Ishikawa (cell line): ENCODE data around the gene FAM222A.

Source experiments
- CEBPB ChIP-seq: IDR thresholded peaks from 2 replicates; pipeline ENCODE4 v1.6.1; 2012
- CREB1 ChIP-seq: IDR thresholded peaks from 2 replicates; pipeline ENCODE4 v1.6.1; 2012; ENCODE audit warnings: low read depth
- EGR1 ChIP-seq: IDR thresholded peaks from 2 replicates; pipeline ENCODE4 v1.6.1; 2012
- EP300 ChIP-seq: IDR thresholded peaks from 2 replicates; pipeline ENCODE4 v1.6.1; 2012; ENCODE audit warnings: borderline replicate concordance
- FOXM1 ChIP-seq: IDR thresholded peaks from 2 replicates; pipeline ENCODE4 v1.6.1; 2012; ENCODE audit warnings: low read depth, borderline replicate concordance
- NFIC ChIP-seq: IDR thresholded peaks from 2 replicates; pipeline ENCODE4 v1.6.1; 2012
- RAD21 ChIP-seq: IDR thresholded peaks from 2 replicates; pipeline ENCODE4 v1.6.1; 2012; ENCODE audit warnings: low read depth
- TAF1 ChIP-seq: IDR thresholded peaks from 2 replicates; pipeline ENCODE4 v1.6.1; 2012; ENCODE audit warnings: low read depth, mild to moderate bottlenecking
- TCF12 ChIP-seq: IDR thresholded peaks from 2 replicates; pipeline ENCODE4 v1.6.1; 2012; ENCODE audit warnings: low read depth
- TEAD4 ChIP-seq: IDR thresholded peaks from 2 replicates; pipeline ENCODE4 v1.6.1; 2012
- YY1 ChIP-seq: IDR thresholded peaks from 2 replicates; pipeline ENCODE4 v1.6.1; 2012; ENCODE audit warnings: low read depth
- ZBTB7A ChIP-seq: IDR thresholded peaks from 2 replicates; pipeline ENCODE4 v1.6.1; 2012; ENCODE audit warnings: low read depth
- TF ChIP-seq, protein P1 (sequence below): IDR thresholded peaks from 2 replicates; pipeline ENCODE4 v1.6.1; 2012
- TF ChIP-seq, protein P2 (sequence below): IDR thresholded peaks from 2 replicates; pipeline ENCODE4 v1.6.1; 2012; ENCODE audit warnings: low read depth, mild to moderate bottlenecking
- TF ChIP-seq, protein P3 (sequence below): IDR thresholded peaks from 2 replicates; pipeline ENCODE4 v1.6.1; 2012

Gene FAM222A

DNA sequence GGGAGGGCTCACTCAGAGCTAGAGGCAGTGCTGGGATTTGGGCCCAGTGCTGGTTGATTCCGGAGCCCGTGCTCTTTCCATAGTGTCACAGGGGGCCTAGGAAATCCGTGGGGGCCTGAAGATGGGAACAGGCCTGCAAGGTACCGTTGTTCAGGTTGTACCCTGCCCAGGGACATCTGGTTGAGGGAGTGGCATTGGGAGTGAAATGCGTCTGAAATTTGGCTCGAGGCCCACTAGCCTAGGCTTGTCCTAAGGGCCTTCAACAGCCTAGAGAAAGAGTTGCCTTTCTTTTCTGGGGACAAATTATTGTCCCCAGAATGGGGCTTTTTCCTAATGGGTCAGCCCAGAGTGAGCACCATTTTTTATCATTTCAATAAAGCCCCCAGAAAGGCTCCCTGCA is 26.4 kb upstream of the FAM222A start:
- TF ChIP-seq NFIC, result no peak
- TF ChIP-seq, protein P1, sequence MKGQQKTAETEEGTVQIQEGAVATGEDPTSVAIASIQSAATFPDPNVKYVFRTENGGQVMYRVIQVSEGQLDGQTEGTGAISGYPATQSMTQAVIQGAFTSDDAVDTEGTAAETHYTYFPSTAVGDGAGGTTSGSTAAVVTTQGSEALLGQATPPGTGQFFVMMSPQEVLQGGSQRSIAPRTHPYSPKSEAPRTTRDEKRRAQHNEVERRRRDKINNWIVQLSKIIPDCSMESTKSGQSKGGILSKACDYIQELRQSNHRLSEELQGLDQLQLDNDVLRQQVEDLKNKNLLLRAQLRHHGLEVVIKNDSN, result no peak
- TF ChIP-seq RAD21, result no peak
- TF ChIP-seq EGR1, result no peak
- no peak for TF ChIP-seq TAF1
- TF ChIP-seq ZBTB7A, result no peak
- no peak for TF ChIP-seq TEAD4
- TF ChIP-seq, protein P2, sequence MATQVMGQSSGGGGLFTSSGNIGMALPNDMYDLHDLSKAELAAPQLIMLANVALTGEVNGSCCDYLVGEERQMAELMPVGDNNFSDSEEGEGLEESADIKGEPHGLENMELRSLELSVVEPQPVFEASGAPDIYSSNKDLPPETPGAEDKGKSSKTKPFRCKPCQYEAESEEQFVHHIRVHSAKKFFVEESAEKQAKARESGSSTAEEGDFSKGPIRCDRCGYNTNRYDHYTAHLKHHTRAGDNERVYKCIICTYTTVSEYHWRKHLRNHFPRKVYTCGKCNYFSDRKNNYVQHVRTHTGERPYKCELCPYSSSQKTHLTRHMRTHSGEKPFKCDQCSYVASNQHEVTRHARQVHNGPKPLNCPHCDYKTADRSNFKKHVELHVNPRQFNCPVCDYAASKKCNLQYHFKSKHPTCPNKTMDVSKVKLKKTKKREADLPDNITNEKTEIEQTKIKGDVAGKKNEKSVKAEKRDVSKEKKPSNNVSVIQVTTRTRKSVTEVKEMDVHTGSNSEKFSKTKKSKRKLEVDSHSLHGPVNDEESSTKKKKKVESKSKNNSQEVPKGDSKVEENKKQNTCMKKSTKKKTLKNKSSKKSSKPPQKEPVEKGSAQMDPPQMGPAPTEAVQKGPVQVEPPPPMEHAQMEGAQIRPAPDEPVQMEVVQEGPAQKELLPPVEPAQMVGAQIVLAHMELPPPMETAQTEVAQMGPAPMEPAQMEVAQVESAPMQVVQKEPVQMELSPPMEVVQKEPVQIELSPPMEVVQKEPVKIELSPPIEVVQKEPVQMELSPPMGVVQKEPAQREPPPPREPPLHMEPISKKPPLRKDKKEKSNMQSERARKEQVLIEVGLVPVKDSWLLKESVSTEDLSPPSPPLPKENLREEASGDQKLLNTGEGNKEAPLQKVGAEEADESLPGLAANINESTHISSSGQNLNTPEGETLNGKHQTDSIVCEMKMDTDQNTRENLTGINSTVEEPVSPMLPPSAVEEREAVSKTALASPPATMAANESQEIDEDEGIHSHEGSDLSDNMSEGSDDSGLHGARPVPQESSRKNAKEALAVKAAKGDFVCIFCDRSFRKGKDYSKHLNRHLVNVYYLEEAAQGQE, result no peak
- TF ChIP-seq, protein P3, sequence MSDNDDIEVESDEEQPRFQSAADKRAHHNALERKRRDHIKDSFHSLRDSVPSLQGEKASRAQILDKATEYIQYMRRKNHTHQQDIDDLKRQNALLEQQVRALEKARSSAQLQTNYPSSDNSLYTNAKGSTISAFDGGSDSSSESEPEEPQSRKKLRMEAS, result no peak
- TF ChIP-seq TCF12, result no peak

DNA sequence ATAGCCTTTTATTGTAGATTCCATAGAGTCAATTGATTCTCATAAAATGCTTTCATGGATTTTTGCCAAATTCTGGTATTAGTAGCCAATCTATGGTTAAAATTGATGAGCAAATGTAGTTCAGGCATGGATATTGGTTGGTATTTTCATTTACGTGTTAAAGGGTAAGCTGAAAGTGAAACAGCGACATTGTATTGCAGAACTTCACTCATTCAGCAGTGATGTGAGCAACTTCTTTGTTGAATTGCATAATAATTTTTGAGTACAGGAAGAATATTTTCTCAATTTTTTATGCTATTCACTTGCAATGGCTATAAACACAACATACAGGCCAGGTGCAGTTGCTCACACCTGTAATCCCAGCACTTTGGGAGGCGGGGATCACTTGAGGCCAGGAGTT is 24.2 kb upstream of the FAM222A start:
- TF ChIP-seq TCF12, result no peak
- TF ChIP-seq, protein P1, result no peak
- no peak for TF ChIP-seq TAF1
- TF ChIP-seq FOXM1, result no peak
- no peak for TF ChIP-seq ZBTB7A
- TF ChIP-seq YY1, result no peak
- TF ChIP-seq, protein P2, result no peak

DNA sequence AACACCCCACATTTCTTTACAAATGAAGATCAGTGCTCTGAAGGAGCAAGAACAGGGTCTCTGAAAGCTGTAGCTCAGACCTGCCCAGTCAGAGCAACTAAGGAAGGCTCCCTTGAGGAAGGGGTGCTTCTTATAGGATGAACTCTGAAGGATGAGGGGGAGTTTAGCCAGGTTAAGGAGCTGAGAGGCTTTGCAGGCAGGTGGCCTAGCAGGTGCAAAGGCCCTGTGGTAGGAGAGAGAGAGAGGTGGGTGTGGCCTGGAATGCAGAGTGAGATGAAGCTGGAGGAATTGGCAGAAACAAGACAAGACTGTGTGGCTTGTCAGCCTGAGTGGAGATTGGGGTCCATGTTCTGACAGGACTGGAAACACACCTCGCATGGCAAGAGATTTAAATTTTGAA is 20.5 kb upstream of the FAM222A start:
- TF ChIP-seq EP300, result no peak
- TF ChIP-seq TAF1, result no peak
- TF ChIP-seq, protein P2, result no peak
- no peak for TF ChIP-seq TCF12
- TF ChIP-seq FOXM1, result no peak
- TF ChIP-seq EGR1, result no peak

DNA sequence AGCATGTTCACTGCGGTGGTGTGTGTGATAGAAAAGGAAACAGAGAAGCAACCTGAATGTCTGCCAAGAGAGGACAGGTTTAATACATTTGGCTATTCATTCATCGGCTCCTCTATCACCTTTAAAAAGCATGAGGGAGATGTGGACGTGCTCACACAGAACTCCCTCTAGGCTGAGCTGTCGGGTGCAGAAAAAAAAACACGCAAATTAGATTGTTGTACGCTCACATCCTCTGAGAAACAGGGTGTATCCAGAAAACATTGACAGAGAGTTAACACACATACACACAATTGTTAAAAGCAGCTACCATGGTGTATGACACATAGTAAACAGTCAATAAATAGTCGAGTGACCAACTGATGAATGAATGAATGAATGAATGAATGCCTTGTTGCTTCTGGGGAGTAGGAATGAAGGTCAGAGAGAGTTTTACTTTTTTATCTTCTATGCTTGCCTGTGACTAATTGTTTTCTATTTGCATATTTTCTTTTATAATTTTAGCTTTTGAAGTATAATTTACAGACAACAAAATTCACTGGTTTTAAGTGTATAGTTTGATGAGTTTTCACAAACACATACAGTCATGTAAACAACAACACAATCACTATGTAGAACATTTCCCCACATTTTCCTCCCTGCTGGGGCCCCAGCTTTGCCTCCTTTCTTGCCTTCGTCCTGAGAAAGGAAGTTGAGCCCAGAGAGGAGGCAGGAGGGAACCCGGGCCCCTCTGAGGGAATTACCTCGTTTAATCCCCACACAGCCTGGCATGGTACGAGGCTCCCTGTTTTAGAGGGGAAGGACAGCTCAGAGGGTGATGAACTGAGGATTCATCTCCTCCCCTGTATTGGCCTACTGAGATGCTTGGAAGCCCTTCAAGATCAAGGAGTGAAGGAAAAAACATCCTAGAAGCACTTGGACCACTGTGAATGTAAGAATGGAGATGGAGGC is 19.7 kb upstream of the FAM222A start:
- no peak for TF ChIP-seq RAD21
- TF ChIP-seq FOXM1, result no peak
- TF ChIP-seq EP300, result no peak
- TF ChIP-seq, protein P2, result no peak
- TF ChIP-seq TAF1, result no peak
- TF ChIP-seq YY1, result no peak
- no peak for TF ChIP-seq TEAD4
- TF ChIP-seq, protein P3, result no peak
- no peak for TF ChIP-seq EGR1
- TF ChIP-seq, protein P1, result no peak
- TF ChIP-seq TCF12, result no peak
- TF ChIP-seq CEBPB, result no peak
- TF ChIP-seq ZBTB7A, result no peak
- no peak for TF ChIP-seq CREB1
- TF ChIP-seq NFIC, result no peak
